HG03521 (cell line): Measurements from ENCODE around the gene IGSF21.
"Not testable (repeated sequence)": the region's sequence is repeated elsewhere in the genome, so short reads cannot be mapped to it uniquely, and the experiment has no call there.

Experiments
- ATAC-seq: cut with Tn5 transposase; IDR thresholded peaks from one replicate; pipeline ENCODE4 v1.9.1; 2021; ENCODE audit warnings: mild to moderate bottlenecking, moderate library complexity; ENCODE audit not compliant: unreplicated experiment

The IGSF21 gene

DNA sequence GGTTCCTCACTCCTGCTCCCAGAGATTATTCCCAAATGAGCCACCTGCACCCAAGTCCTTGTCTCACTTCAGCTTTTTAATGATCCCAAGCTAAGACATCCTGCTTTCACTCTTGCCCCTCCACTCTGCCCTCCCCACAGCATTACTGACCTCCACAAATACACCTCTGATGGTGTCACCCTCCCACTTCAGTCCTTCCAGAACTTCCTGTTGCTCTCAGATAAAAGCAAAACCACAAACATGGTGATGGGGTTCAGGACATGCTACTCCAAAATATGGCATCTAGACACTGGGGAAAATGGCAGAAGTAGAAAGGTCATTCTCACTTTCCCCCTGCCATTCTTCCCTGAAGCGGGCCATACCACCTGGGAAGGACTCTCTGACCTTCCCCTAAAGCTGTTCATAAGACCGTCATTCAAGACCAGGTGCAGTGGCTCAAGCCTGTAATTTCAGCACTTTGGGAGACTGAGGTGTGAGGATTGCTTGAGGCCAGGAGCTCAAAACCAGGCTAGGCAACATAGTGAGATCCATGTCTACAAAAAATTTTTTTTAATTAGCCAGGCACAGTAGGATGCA lies 307.4 kb downstream of the IGSF21 start:
- no peak for ATAC-seq

DNA sequence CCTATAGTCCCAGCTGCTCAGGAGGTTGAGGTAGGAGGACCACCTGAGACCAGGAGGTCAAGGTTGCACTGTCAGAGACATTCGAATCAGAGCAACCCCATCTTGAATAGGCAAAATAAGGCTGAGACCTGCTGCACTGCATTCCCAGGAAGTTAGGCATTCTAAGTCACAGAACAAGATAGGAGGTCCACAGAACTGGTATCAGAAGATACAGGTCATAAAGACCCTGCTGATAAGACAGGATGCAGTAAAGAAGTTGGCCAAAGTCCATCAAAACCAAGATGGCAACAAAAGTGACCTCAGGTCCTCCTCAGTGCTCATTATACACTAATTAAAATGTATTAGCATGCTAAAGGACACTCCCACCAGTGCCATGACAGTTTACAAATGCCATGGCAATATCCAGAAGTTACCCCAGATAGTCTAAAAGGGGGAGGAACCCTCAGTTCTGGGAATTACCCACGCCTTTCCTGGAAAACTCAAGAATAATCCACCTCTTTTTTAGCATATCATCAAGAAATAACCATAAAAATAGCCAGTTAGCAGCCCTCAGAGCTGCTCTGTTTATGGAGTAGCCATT lies 307.9 kb downstream of the IGSF21 start:
- ATAC-seq: no peak

DNA sequence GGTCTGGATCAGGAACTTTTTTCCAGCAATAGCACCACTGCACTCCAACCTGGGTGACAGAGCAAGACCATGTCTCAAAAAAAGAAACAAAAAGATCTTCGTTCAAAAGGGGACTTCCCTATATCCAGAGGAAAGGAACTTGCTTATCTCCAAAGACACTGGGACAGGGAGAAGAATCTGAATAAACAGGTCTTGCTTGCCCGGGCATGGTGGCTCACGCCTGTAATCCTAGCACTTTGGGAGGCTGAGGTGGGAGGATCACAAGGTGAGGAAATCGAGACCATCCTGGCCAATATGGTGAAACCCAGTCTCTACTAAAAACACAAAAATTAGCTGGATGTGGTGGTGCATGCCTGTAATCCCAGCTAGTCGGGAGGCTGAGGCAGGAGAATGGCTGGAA lies 308.5 kb downstream of the IGSF21 start:
- not testable (repeated sequence) for ATAC-seq

DNA sequence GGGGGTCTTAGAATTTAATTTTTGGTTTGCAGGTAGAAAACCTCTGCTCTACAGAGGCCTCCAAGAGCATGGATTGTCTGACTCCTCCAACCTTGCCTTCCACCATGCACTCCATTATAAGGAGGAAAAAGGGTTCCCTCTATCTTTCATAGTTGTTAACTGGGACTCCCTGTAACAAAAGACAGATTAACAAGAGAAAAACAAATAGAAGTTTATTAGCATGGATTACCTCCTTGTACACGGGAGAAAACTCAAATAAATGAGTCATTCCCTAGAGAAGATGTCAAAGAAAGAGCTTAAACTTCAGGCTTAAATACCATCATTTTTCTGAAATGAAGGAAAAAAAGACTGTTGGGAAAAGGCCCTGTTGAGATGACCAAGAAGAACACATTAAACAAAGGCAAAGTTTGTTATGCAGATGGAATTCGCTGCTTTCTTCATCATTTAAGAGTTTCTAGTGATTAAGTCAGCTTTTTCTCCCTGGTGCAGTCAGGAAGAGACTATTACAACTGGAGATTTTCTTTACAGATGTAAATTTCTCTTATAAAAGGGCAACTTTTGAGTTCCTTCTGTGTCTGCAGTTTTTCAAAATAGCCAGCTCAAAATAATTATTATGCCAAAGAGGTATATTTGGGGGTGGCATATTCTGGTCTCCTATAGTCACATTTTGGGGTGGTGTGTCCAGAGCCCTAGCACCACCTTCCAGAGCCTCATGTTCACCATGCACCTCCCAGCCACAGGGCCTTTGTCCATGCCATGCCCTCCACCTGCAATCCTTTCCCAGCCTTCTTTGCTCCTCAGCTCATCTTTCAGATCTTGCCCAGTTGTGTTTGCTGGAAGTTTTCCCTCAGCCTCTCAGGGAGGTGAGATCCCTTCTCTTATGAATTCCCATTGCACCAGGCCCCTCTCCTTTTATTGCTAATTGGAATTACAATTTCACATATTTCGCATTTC lies 310.0 kb downstream of the IGSF21 start:
- ATAC-seq: no peak

DNA sequence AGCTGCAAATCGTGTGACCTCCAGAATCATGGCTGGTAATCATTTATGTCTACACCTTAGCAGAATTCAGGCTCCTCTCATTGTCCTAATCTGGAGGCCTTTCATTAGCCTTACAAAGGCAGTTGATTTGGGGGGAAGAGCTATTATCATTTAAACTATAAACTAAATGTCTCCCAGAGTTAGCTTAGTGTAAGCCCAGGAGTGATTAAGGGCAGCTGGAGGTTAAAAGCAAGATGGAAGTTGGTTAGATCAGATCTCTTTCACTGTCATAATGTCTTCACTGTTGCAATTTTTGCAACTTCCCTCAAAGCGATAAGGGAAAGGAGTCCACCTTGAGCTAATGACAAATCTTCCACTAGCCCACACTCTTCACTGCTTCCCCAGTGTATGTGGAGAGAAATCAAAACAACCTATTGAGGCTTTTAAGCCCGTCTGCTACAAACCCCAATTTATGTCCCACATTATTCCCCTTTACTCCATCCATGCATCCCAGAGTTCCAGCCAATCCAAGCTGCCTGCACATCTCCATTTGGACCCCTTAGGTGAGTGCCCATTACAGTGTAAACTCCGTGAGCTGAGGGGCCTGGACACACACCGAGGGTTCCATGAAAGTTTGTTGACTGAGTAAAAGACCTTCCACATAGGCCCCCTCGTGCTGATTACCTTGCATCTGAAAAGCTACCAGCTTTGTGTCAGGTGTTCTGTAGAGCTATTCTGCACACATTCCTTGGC lies 311.7 kb downstream of the IGSF21 start:
- ATAC-seq: no peak

DNA sequence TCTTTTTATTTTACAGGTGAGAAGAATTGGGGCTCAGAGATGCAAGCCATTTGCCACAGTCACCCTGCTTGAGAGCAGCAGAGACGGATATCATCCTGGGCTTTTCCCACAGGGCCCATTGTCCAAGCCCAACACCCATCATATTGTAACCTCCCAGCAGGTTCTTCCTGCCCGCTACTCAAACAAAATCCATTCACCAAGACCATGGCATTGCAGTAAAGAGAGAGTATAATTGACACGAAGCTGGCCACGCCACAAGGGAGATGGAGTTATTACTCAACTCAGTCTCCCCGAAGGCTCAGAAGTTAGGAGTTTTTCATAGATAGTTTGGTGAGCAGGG lies 312.2 kb downstream of the IGSF21 start:
- no peak for ATAC-seq

DNA sequence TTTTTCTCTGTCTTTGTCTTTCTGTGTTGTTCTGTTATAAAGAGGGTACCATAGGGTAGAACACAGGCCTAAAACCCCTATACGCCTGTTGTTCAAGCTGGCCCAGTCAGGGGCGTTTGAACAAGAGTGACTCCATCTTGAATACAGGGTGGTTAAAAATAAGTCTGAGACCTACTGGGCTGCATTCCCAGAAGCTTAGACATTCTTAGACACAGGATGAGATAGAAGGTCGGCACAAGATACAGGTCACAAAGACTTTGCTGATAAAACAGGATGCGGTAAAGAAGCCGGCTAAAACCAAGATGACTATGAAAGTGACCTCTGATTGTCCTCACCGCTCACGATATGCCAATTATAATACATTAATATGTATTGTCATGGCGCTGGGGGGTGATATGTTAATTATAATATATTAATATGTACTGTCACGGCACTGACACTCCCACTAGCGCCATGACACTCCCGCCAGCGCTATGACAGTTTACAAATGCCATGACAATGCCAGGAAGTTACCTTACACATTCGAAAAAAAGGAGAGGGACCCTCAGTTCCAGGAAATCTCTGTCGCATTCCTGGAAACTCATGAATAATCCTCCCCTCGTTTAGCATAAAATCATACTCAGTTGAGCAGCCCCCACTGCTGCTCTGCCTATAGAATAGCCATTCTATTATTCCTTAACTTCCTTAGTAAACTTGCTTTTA lies 314.6 kb downstream of the IGSF21 start:
- ATAC-seq: no peak

DNA sequence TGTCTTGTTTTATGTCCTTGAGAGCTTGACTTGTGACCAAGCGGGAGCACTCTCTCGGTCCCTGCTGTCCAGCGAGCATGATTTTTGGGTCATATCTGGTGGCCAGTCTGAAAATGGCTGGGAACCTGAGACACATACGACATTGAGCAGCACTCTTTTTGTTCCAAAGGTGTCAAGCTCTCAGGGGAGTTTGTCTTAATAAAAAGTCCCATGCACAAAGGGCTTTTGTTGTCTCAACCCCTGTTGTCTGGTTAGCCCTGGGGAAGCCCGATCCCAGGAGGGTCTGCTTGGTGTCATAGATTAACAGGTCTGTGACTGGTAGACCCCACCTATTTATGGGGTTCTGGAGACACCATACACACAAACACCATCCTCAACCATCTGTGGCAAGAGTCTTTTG lies 315.4 kb downstream of the IGSF21 start:
- no peak for ATAC-seq

DNA sequence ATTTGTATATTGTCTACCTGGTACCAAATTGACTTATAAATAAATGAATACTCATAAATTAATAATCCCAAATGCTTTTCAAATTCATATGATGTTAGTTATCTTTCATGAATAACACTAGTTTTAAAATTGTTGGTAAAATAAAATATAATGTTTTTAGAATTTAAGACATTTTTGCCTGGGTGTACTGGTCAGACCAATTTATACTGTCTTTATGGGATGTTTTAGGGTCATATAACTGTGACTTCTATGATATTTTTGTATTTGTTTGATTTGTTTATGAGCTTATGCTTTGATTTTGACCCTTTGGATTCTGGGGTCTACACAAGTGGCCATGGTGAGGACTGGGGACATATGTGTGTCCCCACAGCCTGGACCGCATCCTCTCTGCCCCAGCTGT lies 319.0 kb downstream of the IGSF21 start:
- ATAC-seq: no peak
